Chondrocyte (in vitro differentiated cells): ENCODE results near the gene ADAMTS16. TPM values are rescaled to one million over a fixed set of nuclear protein-coding genes. Genes with fewer than 3 reads are reported as not detected.

Experiments
- DNase-seq: peaks from one replicate; pipeline ENCODE4 v3.0.0; 2021; ENCODE audit warnings: mixed read lengths, low spot score
- H3K27ac Mint-ChIP-seq: one replicate; pipeline ENCODE4 v1.8.0; 2021; ENCODE audit warnings: mild to moderate bottlenecking, moderate library complexity, mixed read lengths; ENCODE audit not compliant: unreplicated experiment
- H3K27me3 Mint-ChIP-seq: 2 replicates; pipeline ENCODE4 v1.8.0; 2021; ENCODE audit warnings: low read depth, mixed read lengths
- H3K36me3 Mint-ChIP-seq: 2 replicates; pipeline ENCODE4 v1.8.0; 2021; ENCODE audit warnings: low read depth, mixed read lengths
- H3K4me1 Mint-ChIP-seq: 2 replicates; pipeline ENCODE4 v1.8.0; 2021; ENCODE audit warnings: low read depth, mild to moderate bottlenecking, mixed read lengths
- H3K4me3 Mint-ChIP-seq: one replicate; pipeline ENCODE4 v1.8.0; 2021; ENCODE audit warnings: mild to moderate bottlenecking, moderate library complexity, mixed read lengths; ENCODE audit not compliant: unreplicated experiment
- H3K9me3 Mint-ChIP-seq: 2 replicates; pipeline ENCODE4 v1.8.0; 2021; ENCODE audit warnings: low read depth, mixed read lengths
- CTCF ChIP-seq: fragments of 200-600 bp; sonication (generic); IDR thresholded peaks from 2 replicates; pipeline ENCODE4 v1.5.0; 2021; ENCODE audit warnings: antibody characterized with exemption, mild to moderate bottlenecking, moderate library complexity
- total RNA-seq: library from RNA; stranded (reverse); gene quantifications from 3 replicates; pipeline ENCODE4 v1.2.1, GENCODE V29; 2021

Gene ADAMTS16
- total RNA-seq, 1 donor from 2014 or later = 12.5 TPM

GRCh38 chr5:5126444-5126843, 13.7 kb upstream of the ADAMTS16 start:
- no peak for DNase-seq
- TF ChIP-seq CTCF = no peak
- Mint-ChIP-seq H3K36me3 (no peaks in the 10 kb centered on the region), H3K4me3 (no peak overlapping the region), H3K27me3 (peaks cover 12% of the 10 kb centered on the region), H3K4me1 (peaks cover 4% of the 10 kb centered on the region), H3K9me3 (no peaks in the 10 kb centered on the region), H3K27ac (no peak overlapping the region)

- H3K27me3 Mint-ChIP-seq = peaks cover 12% of the 10 kb centered on the region
- H3K36me3 Mint-ChIP-seq = no peaks in the 10 kb centered on the region
- no peak overlapping the region for H3K27ac Mint-ChIP-seq
- peaks cover 4% of the 10 kb centered on the region for H3K4me1 Mint-ChIP-seq
- H3K4me3 Mint-ChIP-seq = no peak overlapping the region
- H3K9me3 Mint-ChIP-seq = peaks cover under 1% of the 10 kb centered on the region
- TF ChIP-seq CTCF = no peak
- no peak for DNase-seq
These were observed 11.4 kb upstream of the ADAMTS16 start for GRCh38 chr5:5128766-5129165.

GRCh38 chr5:5132234-5132633, 7.9 kb upstream of the ADAMTS16 start:
- Mint-ChIP-seq H3K4me3 (no peak overlapping the region), H3K4me1 (no peaks in the 10 kb centered on the region), H3K27ac (no peak overlapping the region), H3K36me3 (no peaks in the 10 kb centered on the region), H3K9me3 (peaks cover 6% of the 10 kb centered on the region), H3K27me3 (no peaks in the 10 kb centered on the region)
- no peak for DNase-seq
- no peak for TF ChIP-seq CTCF

GRCh38 chr5:5132693-5133295, 7.3 kb upstream of the ADAMTS16 start:
- peaks cover 6% of the 10 kb centered on the region for H3K9me3 Mint-ChIP-seq
- no peak overlapping the region for H3K4me3 Mint-ChIP-seq
- TF ChIP-seq CTCF = no peak
- no peaks in the 10 kb centered on the region for H3K4me1 Mint-ChIP-seq
- H3K27ac Mint-ChIP-seq = no peak overlapping the region
- no peaks in the 10 kb centered on the region for H3K36me3 Mint-ChIP-seq
- DNase-seq = no peak
- no peaks in the 10 kb centered on the region for H3K27me3 Mint-ChIP-seq

- TF ChIP-seq CTCF = no peak
- Mint-ChIP-seq H3K4me1 (peaks cover 3% of the 10 kb centered on the region), H3K9me3 (peaks cover 6% of the 10 kb centered on the region), H3K36me3 (no peaks in the 10 kb centered on the region), H3K27me3 (peaks cover 6% of the 10 kb centered on the region), H3K4me3 (no peak overlapping the region), H3K27ac (no peak overlapping the region)
- DNase-seq = no peak
These were observed 6.0 kb upstream of the ADAMTS16 start for GRCh38 chr5:5134107-5134506.
